NCI-H69 (cell line): ENCODE measurements around the gene SELE.

ENCODE experiments used
- DNase-seq: peaks from one replicate; lab custom pipeline; 2025; lab: John Stamatoyannopoulos, UW

SELE gene, protein sequence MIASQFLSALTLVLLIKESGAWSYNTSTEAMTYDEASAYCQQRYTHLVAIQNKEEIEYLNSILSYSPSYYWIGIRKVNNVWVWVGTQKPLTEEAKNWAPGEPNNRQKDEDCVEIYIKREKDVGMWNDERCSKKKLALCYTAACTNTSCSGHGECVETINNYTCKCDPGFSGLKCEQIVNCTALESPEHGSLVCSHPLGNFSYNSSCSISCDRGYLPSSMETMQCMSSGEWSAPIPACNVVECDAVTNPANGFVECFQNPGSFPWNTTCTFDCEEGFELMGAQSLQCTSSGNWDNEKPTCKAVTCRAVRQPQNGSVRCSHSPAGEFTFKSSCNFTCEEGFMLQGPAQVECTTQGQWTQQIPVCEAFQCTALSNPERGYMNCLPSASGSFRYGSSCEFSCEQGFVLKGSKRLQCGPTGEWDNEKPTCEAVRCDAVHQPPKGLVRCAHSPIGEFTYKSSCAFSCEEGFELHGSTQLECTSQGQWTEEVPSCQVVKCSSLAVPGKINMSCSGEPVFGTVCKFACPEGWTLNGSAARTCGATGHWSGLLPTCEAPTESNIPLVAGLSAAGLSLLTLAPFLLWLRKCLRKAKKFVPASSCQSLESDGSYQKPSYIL

DNA sequence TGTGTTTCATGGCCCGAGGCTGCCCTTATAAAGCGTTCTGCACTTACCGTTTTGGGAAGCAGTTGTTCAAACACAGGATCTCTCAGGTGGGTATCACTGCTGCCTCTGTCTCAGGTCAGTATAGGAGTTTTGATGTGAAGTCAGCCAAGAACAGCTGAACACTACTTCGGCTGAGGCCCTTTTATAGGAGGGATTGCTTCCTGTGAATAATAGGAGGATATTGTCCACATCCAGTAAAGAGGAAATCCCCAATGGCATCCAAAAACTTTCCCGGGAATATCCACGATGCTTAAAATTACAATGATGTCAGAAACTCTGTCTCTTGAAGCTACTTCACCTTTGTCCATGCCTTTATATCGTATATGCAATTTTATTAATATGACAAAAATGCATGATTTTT, at the start of gene SELE:
Gene SELE (minus strand): TSS at position 156 of the 400 bp plus-strand sequence. CDS start 467 bp downstream, outside the sequence.
- no peak for DNase-seq

DNA sequence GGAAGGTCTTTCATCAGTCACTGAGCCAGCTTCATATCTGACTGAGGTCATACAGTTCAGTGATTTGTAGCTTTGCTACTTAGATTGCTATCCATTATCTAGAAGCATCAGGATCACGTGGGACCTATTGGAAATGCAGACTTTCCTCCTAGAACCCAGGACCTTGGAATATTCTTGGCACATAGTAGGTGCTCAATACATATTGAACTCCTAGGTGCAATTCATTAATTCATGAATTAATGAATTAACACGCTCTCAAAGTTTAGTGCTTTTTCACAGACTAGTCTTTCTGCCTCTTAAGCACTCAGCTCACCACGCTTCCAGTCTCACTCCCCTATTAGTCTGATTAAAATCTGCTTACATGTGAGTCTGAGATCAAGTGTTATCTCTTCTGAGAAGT, 48.7 kb upstream of the SELE start:
- DNase-seq = no peak

DNA sequence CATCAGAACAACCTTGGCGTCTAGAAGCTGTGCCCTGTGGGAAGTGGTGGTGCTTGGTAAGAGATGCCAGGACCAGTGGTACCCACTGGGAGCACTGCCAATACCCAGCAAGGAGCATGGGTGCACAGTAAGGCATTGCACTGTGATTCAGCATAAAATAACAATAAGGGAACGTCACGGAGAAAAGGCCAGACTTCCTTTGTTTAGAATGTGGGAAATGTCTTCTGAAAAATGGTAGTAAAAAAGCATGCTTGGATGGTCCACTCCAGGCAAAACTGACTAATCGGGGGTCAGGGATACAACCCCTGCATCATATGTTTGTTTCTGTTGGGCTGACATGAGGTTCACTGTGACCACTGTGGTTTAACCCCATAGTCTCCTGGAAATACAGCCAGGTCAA, 46.1 kb upstream of the SELE start:
- no peak for DNase-seq

DNA sequence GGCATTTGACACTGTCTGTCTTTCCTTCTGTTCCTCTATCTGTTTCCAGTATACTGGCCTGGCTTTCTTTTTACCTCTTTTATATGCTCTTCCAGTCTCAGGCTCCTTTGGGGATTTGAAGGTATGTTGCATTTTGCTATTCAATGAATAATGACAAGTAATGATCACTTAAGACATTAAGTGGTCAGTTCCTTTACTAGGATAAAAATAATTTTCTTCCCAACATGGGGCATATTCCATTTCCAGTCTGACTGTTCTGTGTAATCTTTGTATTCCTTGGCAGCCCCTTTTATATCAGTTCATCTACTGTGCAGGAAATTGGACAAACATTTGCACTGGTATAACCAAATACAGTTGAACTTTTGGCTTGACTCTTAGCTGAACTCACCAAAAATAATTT, 45.3 kb upstream of the SELE start:
- DNase-seq = no peak

DNA sequence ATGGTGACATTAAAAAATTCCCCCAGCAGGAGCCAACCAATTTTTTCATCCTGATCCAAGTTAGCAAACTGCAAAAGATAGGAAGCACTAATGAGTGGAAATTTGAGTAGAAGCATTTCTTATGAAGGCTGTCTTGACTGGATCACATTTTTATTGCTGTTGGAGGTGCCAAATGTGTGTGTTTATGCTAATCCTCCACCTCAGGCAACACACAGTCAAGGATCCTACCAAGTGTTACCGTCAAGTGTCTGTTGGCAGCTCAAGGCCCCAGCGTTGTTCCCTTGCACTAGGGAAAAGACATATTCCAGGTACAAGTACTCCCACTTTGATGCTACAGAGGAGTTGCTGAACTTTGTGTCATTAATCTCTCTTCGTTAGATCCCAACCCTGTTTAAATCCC, 42.6 kb upstream of the SELE start:
- no peak for DNase-seq

DNA sequence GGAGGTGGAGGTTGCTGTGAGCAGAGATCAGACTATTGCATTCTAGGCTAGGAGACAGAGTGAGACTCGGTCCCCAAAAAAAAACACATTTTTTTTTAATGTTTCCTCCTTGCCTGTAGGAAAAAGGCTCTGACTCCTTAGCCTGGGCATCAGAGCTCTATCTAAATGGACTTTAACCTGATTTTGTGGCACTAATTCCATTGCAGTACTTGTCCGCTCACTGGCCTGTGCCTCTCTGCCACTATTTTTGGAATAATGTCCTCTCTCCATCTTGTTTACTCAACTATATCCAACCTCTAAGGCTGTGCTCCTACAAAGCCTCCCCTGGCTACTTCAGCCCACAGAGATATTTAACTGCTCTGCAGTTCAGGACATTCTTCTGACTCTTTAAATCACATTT, 34.3 kb upstream of the SELE start:
- no peak for DNase-seq

DNA sequence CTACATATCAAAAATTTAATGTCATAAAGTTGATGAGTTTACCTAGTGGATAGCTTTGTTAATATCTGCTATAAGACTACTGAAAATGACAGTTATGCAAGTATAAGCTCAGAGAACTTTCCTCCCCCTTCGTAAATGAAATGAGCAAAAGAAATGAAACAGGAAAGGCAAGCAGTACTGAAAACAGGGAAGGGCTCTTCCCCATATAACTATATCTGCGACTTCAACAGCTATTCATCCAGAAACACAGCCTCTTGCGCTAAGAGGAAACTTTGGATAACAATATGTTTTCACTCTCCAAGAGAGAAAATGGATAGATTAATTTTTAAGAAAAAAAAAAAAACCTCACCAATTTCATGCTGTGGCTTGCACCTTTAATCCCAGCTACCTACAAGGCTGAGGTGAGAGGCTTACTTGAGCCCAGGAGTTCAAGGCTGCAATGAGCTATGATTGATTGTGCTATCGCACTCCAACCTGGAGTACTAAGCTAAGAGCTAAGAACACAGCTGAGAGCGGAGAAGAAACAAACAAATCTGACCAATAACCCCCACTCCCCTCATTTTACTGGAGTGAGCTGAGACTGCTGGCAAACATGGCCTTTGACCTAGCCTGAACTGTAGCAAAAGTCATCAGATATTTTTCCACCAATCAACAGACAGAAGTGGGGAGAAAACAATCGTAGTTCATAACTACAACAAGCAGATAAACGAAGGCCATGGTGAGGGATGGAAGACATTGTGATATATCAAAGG, 31.9 kb upstream of the SELE start:
- DNase-seq = no peak

DNA sequence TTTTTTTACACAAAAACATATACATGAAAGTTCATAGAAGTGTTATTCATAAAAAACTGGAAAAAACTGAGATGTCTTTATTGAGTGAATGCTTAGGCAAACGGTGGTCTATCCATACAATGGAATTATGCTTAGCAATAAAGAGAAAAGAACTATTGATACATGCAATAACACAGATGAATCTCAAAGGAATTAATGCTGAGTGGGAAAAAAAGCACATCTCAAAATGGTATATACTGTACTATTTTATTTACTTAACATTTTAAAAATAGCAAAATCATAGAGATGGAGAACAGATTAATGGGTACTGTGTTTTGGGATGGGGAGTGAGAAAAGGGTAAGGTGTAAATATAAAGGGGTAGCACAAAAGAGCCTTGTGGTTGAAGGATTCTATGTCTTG, 31.0 kb upstream of the SELE start:
- DNase-seq = no peak

DNA sequence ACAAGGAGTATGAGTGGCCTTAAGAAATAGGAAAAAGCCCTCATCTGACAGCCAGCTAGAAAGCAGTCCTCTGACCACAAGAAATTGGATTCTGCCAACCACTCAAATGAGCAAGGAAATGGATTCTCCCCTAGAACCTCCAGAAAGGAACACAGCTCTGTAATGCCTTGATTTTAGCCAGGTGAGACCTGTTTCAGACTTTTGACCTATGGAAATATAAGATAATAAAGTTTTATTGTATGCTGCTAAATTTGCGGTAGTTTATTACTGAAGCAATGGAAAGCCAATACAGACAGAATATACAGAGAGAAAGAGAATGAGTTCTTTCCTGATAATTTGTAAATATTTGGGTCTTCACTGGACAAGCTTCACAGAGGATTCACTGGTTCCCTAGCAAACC, 28.8 kb upstream of the SELE start:
- no peak for DNase-seq

DNA sequence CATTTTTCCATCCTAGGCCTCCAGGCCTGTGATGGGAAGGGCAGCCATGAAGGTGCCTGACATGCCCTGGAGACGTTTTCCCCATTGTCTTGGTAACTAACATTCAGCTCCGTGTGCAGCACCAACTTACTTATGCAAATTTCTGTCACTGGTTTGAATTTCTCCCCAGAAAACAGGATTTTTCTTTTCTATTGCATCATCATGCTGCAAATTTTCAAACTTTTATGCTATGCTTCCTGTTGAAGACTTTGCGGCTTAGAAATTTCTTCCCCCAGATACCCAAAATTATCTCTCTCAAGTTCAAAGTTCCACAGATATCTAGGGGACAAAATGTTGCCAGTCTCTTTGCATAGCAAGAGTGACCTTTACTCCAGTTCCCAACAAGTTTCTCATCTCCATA, 25.2 kb upstream of the SELE start:
- no peak for DNase-seq

DNA sequence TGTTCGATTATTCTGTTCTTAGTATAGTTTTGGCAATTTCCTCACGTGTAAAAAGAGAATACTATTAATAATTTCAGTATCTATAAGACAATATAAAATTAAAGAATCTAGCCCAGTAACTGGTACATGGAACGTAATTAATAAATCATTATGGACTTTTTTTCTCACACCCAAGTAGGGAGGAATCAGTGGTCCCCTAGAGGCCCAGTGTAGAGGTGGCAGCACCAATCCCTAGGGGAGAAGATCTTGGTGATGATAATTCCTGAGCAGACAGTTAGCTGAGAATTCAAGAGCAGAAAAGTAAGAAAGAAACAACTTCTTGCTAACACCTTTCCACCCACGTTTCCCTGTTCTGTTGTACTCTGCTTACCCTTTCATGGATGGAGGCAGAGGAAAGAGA, 19.7 kb upstream of the SELE start:
- DNase-seq = no peak

DNA sequence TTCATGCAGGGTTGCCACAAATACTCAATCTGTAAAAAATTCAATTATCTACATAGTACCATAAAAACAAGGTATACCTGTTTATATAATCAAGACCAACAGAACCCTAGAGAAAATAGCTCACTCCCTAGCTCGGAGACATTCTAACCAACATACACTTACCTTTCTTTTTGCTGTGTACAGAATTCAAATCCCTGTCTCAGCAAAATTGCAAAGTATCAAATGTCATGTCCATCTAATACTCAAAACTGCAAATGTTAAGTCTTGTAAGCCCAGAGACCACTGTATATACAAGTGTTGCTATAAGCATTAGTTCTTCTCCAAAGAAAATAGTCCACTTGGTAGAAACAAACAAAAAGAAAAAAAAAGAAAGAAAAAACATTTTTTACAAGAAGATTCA, 16.2 kb upstream of the SELE start:
- DNase-seq = no peak

DNA sequence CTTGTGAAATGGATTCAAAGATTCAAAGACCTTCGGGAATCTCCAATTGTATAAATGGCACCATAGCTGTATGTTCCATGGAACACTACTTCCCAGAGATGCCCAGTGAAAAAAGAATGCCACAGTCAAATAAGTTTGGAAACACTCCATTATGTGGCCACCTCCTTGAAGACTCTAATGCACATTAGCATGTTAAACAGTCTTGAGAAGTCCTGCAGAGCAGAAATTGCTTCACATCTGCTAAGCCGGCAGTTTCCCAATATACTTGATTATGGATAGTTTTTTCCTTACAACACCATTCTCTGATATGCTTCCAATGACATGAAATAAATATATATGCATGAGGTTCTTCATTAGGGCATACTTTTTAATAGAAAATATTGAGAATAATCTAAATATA, 12.7 kb upstream of the SELE start:
- no peak for DNase-seq

DNA sequence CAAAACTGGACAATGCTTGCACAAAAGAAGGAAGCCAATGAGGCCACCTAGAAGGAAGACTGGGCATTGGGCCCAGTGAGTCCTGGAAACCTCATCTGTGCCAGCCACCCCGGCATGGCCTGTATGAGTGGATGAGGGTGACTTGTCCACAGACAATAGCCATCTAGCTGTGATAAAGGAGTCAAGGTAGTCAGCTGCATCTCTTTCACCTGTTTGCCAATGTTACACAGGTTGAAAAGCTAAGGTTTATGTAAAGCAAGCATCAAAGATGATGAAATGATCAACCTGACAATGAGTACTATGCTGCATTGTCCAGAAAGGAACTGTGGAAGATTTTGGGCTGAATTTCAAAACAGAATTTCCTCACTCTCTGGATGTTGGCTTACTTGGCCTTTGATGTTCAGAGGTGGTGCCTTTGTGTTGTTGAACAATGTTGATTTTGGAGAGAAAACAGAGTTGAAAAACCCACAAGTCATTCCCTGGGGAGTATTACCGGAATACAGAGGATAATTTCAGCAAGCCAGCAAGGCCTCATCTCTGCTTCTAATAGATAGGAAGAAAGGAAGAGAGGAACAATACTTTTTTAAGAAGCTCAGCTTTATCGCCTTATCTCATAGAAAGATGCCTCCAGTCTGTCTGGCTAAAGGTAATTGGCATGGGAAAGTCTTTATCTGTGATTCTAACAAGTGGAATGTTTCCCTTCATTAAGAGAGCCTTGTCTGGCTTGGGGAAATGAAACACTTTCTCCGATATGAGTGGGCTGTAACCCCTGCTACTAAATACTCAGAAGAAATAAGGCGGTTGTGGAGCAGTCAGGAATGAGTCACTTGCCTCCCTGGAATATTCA, 11.4 kb upstream of the SELE start:
- no peak for DNase-seq

DNA sequence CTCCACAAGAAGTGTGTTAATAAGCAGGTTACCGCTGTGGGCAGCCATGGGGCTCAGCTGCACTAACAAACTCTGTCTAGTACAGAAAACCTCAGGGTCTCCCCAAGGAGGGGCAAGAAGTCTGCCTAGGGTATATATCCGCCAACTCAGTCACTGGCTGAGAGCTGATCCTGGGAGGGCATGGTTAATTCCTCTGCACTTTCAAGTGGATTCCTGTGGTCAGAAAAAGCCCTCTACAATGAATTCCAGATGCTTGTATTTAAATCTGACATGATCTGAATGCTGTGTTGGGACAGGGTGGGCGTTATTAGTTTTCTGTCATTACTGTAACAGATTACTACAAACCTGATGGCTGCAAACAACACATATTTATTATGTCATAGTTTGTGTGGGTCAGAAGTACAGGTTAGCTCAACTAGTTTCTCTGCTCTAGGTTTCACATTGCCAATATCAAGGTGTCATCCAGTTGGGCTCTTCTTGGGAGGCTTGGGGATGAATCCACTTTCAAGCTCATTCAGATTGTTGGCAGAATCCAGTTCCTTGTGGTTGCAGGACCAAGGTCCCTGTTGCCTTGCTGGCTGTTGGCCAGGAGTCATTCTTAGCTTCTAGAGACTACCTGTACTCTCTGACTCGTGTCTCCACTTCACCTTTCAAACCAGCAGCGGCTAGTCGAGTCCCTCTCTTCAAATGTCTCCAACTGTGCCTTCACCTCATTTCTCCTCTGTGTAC, 8.0 kb upstream of the SELE start:
- no peak for DNase-seq

DNA sequence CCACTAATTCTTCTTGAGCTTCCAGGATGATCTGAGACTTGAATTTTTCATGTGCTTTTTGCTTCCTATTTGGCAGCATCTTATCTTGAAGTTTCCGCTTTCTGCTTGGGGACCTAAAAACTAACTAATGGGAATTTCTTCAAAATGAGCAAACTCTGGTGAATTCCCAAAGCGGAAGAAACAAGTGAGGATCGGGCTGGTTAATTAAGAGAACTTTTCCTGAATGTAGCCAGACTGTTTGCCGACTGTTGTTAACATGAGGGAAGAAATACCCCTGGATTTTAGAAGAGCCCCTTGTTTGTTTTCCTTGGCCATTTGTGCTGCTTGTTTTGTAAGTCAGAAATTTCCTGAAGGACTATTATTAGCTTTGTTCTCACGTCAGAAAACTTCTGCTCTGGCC, 6.1 kb upstream of the SELE start:
- no peak for DNase-seq

DNA sequence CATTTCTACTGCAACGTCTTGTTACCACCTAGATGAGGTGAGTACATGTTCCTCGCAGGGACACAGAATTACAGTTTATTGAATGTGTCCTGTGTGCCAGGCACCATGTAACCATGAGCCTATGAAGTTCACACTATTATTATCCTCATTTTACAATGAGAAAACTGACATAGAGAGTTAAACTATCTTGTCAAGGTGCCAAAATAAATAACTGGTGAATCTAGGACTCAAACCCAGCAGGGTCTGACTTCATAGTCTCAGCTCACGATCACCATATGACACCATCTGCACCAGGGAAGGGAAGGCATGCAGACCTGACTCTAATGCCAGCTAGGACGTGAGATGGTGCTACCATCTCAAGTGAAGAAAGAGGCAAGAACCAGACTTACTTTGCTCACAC, 2.4 kb downstream of the SELE start:
- DNase-seq = peak; percentile 74

DNA sequence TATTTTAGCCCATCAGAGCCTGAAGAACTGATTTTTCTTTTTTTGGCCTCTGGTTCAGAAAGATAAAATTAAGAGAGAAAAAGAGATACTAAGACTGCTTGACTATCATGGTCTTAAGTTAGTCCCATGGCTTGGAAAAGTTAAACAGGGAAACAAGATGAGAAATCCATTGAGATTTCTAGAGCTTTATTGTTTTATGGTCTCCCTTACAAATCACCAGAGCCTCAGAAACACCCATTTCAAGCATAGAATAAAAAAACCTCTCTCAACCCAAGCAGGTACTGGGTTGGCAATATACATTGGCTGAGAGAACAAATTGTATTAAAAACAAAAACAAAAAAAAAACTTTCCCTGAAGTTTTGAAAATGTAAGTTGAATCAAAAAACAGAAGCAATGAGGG, 3.9 kb downstream of the SELE start:
- DNase-seq = no peak

DNA sequence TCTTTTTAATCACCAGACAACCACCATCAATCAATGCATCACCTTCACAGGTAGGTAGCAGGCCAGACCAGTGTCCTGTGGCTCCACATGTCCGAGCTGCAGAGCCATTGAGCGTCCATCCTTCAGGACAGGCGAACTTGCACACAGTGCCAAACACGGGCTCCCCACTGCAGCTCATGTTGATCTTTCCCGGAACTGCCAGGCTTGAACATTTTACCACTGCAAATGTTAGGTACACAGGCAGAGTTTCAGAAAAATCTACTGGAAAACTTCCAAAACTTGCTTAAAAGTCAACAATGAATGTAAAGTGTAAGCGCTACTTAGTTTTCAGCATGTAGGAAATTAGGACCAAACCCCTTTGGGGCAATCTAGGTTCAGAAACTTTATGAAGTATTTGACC, 6.6 kb downstream of the SELE start:
- no peak for DNase-seq

DNA sequence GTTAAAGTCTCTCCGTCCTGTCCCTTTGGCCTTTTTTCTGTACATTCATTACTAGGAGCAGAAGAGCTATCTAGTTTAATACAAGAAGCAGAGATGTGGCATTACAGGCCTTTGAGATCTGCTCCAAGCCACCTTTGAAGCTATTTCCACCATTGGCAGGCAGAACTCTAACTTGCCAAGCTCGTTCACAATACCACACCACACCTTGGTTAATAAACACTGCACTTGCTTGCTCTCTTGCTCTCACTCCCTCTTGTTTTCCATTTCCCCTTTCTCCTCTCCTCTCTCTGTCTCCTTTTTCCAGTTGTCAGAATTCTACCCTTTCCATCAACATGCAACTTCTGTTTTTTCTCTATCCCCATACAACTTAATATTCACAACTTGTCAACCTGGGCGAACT, 7.0 kb downstream of the SELE start:
- no peak for DNase-seq

DNA sequence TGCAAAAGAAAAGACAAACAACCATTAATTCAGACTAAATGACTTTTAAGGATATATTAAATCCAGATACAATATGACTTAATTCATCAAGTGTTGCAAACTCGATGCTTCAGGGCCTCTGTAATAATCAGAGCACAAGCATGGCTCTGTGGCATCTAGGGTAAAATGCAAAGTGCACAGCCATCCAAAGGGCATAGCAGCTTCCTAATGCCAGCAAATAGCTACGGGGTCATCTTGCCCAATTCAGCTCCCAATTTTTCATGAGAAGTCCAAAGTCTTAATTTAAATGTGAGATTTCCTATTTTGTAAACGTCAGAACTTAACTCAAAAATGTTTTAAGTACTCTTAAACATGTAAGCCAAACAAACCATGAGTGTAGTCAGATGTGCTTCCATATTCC, 7.9 kb downstream of the SELE start:
- no peak for DNase-seq

DNA sequence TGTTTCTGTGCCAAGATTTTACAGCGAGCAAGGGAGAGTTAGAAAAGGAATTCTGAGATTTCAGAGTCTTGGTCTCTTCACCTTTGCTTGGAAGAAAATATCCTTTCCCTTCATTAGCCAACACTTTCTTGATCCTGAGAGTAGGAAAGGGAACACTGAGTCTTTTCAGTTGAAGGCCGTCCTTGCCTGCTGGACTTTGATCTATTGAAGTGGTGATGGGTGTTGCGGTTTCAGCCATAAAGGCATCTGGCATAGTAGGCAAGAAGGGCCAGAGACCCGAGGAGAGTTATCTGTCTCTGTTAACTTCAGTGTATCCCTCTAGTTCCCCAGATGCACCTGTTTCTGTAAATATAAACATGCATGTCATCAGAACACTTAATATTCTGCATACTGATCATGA, 9.7 kb downstream of the SELE start:
- DNase-seq = no peak
